Loucy (cell line): ENCODE data around the gene MYO1E.

Experiments
- EZH2phosphoT487 ChIP-seq: fragments of 200-600 bp; IDR thresholded peaks from 2 replicates; pipeline ENCODE4 v1.6.1; 2018; ENCODE audit warnings: antibody characterized with exemption, mild to moderate bottlenecking, moderate library complexity, borderline replicate concordance
- TF ChIP-seq, protein P1 (sequence below): fragments of 200-600 bp; sonication (generic); conservative IDR thresholded peaks from 2 replicates; pipeline ENCODE4 v1.5.1; 2014; ENCODE audit warnings: mild to moderate bottlenecking, antibody characterized with exemption, low read length

DNA sequence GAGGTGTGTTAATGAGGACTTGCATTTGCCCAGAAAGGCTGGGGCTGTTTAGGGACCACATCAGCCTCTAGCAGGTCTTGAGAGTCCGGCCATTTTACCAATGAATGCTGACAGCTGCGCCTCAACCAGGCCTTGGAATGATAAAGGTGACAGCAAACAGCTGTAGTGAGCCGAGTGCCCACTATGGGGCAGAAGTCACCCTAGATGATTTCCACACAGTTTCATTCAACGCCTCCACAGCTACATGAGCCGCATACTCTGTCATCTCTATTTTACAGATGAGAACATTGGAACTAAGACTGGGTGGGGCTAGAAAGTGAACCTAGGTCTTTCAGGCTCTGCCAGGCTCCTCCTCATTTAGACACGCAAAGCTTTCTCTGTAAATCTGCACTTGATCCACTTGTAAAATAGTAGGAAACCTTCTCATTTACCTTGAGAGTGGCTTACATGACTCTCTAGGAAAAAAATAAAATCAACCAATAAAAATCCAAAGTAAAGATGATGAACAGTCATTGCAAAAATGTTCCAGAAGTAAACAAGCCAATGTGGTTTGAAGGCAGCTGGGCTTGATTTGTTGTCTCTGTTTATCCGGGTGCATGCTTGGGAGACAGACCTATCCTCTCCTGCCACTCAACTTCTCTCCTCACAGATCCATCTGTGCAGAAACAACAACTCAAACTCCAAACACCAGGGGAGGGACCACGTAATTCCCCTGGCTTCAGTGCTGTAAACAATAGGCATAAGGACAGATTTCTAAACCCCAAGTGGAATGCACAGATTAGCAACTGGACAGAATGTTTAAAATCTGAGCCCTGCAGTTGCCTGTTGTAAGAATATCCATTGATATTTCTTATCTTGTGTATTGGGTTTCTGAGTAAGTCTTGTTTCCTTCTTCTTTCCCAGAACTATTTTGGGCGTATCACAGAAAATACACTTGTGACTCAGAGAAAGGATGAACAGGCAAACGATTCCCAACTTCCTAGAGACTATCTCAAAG, 197.5 kb downstream of the MYO1E start:
- TF ChIP-seq, protein P1, sequence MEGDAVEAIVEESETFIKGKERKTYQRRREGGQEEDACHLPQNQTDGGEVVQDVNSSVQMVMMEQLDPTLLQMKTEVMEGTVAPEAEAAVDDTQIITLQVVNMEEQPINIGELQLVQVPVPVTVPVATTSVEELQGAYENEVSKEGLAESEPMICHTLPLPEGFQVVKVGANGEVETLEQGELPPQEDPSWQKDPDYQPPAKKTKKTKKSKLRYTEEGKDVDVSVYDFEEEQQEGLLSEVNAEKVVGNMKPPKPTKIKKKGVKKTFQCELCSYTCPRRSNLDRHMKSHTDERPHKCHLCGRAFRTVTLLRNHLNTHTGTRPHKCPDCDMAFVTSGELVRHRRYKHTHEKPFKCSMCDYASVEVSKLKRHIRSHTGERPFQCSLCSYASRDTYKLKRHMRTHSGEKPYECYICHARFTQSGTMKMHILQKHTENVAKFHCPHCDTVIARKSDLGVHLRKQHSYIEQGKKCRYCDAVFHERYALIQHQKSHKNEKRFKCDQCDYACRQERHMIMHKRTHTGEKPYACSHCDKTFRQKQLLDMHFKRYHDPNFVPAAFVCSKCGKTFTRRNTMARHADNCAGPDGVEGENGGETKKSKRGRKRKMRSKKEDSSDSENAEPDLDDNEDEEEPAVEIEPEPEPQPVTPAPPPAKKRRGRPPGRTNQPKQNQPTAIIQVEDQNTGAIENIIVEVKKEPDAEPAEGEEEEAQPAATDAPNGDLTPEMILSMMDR: peak; percentile 73
- TF ChIP-seq EZH2phosphoT487: no peak
